C4-2B (cell line): ENCODE results near the gene IFT172.

ENCODE experiments used
- CTCF ChIP-seq: fragments of 450-650 bp; conservative IDR thresholded peaks from 2 replicates; pipeline ENCODE4 v1.5.1; 2017; ENCODE audit warnings: mild to moderate bottlenecking
- ZFX ChIP-seq: fragments of 450-650 bp; IDR thresholded peaks from 2 replicates; pipeline ENCODE4 v1.6.1; 2017

GRCh38 chr2:27451095-27451494 lies 38.4 kb downstream of the IFT172 start:
- TF ChIP-seq CTCF (no peak), ZFX (no peak)
